DOHH2 (cell line): ENCODE results near the gene MALT1.
"Not testable (repeated sequence)": the region's sequence is repeated elsewhere in the genome, so short reads cannot be mapped to it uniquely, and the experiment has no call there.

Experiments
- H3F3A ChIP-seq: fragments of 200-600 bp; sonication (generic), shearing (Covaris generic); 2 replicates; pipeline ENCODE4 v1.6.0; 2016; ENCODE audit warnings: antibody characterized with exemption, mild to moderate bottlenecking; ENCODE audit not compliant: control insufficient read depth, insufficient read depth
- H3K27ac ChIP-seq: fragments of 200-600 bp; sonication (generic); 2 replicates; pipeline ENCODE4 v1.5.1; 2014; ENCODE audit warnings: low read depth, mild to moderate bottlenecking, low read length, moderate library complexity
- H3K27me3 ChIP-seq: fragments of 200-600 bp; sonication (generic); 2 replicates; pipeline ENCODE4 v1.6.1; 2014; ENCODE audit warnings: mild to moderate bottlenecking, low read length, mixed read lengths; ENCODE audit not compliant: control insufficient read depth
- H3K36me3 ChIP-seq: fragments of 200-600 bp; sonication (generic); 2 replicates; pipeline ENCODE4 v1.6.1; 2014; ENCODE audit warnings: mild to moderate bottlenecking, low read length, moderate library complexity, mixed read lengths; ENCODE audit not compliant: control insufficient read depth
- H3K4me1 ChIP-seq: fragments of 200-600 bp; sonication (generic); 2 replicates; pipeline ENCODE4 v1.6.1; 2014; ENCODE audit warnings: mild to moderate bottlenecking, low read length, mixed read lengths; ENCODE audit not compliant: control insufficient read depth
- H3K4me2 ChIP-seq: fragments of 200-600 bp; sonication (generic); 2 replicates; pipeline ENCODE4 v1.6.0; 2014; ENCODE audit warnings: mild to moderate bottlenecking, low read length, moderate library complexity
- H3K4me3 ChIP-seq: fragments of 200-600 bp; sonication (generic); 2 replicates; pipeline ENCODE4 v1.5.1; 2014; ENCODE audit warnings: mild to moderate bottlenecking, low read length, mixed read lengths
- H3K79me2 ChIP-seq: fragments of 200-600 bp; sonication (generic); 2 replicates; pipeline ENCODE4 v1.6.1; 2014; ENCODE audit warnings: mild to moderate bottlenecking, low read length, mixed read lengths; ENCODE audit not compliant: control insufficient read depth
- H3K9me2 ChIP-seq: fragments of 200-600 bp; sonication (generic); replicated peaks from 2 replicates; pipeline ENCODE4 v1.6.1; 2014; ENCODE audit warnings: mild to moderate bottlenecking, low read length, mixed read lengths; ENCODE audit not compliant: control insufficient read depth
- H3K9me3 ChIP-seq: fragments of 200-600 bp; sonication (generic); 2 replicates; pipeline ENCODE4 v1.6.1; 2014; ENCODE audit warnings: antibody characterized with exemption, low read length, mixed read lengths; ENCODE audit not compliant: control insufficient read depth, insufficient read depth
- H4K20me1 ChIP-seq: fragments of 200-600 bp; sonication (generic); 2 replicates; pipeline ENCODE4 v1.6.0; 2014; ENCODE audit warnings: low read depth, mild to moderate bottlenecking, antibody characterized with exemption, low read length, moderate library complexity; ENCODE audit not compliant: control insufficient read depth, insufficient read depth
- EZH2phosphoT487 ChIP-seq: fragments of 200-600 bp; sonication (generic); IDR thresholded peaks from 2 replicates; pipeline ENCODE4 v1.6.1; 2017; ENCODE audit warnings: borderline replicate concordance, mild to moderate bottlenecking, antibody characterized with exemption, low read length, moderate library complexity, mixed read lengths
- TF ChIP-seq, protein P1 (sequence below): fragments of 200-600 bp; sonication (generic); IDR thresholded peaks from one replicate; pipeline ENCODE4 v1.5.1; 2014; ENCODE audit warnings: antibody characterized with exemption, mild to moderate bottlenecking, low read depth, low read length; ENCODE audit not compliant: poor library complexity, severe bottlenecking

MALT1 gene

DNA sequence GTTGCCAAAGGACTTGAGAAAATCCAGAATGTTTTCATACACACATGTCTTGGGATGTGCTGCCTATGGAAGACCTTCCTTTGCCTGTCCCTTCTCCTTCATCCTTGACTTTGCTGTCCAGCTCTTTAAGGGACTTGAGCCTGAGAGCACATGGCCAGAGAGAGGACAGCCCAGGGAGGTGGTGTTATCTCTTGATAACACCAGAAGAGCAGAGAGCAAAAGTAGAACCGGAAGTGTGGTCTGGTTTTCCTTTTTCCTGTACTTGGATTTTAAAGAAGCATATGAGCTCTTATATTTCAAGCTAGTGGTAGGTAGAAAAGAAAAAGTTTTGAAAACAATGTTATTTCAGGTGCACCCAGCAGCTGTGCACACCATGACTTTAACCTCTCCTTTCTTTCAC lies 99.3 kb downstream of the MALT1 start:
- H3K9me3 ChIP-seq, result no peaks in the 10 kb centered on the region
- no peaks in the 10 kb centered on the region for H3K9me2 ChIP-seq
- peaks cover 13% of the 10 kb centered on the region for H3K4me1 ChIP-seq
- H3K79me2 ChIP-seq, result no peaks in the 10 kb centered on the region
- TF ChIP-seq, protein P1, sequence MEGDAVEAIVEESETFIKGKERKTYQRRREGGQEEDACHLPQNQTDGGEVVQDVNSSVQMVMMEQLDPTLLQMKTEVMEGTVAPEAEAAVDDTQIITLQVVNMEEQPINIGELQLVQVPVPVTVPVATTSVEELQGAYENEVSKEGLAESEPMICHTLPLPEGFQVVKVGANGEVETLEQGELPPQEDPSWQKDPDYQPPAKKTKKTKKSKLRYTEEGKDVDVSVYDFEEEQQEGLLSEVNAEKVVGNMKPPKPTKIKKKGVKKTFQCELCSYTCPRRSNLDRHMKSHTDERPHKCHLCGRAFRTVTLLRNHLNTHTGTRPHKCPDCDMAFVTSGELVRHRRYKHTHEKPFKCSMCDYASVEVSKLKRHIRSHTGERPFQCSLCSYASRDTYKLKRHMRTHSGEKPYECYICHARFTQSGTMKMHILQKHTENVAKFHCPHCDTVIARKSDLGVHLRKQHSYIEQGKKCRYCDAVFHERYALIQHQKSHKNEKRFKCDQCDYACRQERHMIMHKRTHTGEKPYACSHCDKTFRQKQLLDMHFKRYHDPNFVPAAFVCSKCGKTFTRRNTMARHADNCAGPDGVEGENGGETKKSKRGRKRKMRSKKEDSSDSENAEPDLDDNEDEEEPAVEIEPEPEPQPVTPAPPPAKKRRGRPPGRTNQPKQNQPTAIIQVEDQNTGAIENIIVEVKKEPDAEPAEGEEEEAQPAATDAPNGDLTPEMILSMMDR, result no peak
- TF ChIP-seq EZH2phosphoT487, result no peak
- H3K36me3 ChIP-seq, result no peaks in the 10 kb centered on the region
- no peak overlapping the region for H3K4me2 ChIP-seq
- no peaks in the 10 kb centered on the region for H4K20me1 ChIP-seq
- H3F3A ChIP-seq, result no peaks in the 10 kb centered on the region
- H3K27me3 ChIP-seq, result peaks cover 28% of the 10 kb centered on the region
- no peak overlapping the region for H3K27ac ChIP-seq
- no peak overlapping the region for H3K4me3 ChIP-seq

- Histone ChIP-seq H3K4me2 (no peak overlapping the region), H3K9me2 (no peaks in the 10 kb centered on the region), H3K9me3 (no peaks in the 10 kb centered on the region), H3K4me1 (peaks cover 13% of the 10 kb centered on the region), H3K36me3 (no peaks in the 10 kb centered on the region), H3K27ac (no peak overlapping the region), H3K4me3 (no peak overlapping the region), H4K20me1 (no peaks in the 10 kb centered on the region), H3F3A (no peaks in the 10 kb centered on the region), H3K79me2 (no peaks in the 10 kb centered on the region), H3K27me3 (peaks cover 16% of the 10 kb centered on the region)
- no peak for TF ChIP-seq EZH2phosphoT487
- TF ChIP-seq, protein P1, result no peak
Observed at GRCh38 chr18:58772161-58772560, 100.9 kb downstream of the MALT1 start.

DNA sequence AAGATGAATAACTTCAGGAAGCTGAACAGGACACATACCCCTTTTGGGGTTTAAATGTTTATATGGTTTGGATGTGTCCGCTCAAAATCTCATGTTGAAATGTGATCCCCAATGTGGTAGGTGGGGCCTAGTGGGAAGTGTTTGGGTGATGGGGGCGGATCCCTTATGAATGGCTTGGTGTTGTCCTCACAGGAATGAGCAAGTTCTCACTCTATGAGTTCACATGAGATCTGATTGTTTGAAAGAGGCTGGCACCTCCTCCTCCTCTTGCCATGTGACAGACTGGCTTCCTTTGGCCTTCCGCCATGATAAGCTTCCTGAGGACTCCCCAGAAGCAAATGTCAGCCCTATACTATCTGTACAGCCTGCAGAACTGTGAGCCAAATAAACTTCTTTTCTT lies 104.8 kb downstream of the MALT1 start:
- no peaks in the 10 kb centered on the region; the same call in 1 of the 2 replicates for H3K27me3 ChIP-seq
- H3K4me2 ChIP-seq, result no peak overlapping the region
- H3K36me3 ChIP-seq, result no peaks in the 10 kb centered on the region
- H3K9me3 ChIP-seq, result no peaks in the 10 kb centered on the region
- no peaks in the 10 kb centered on the region for H4K20me1 ChIP-seq
- H3K9me2 ChIP-seq, result no peaks in the 10 kb centered on the region
- no peak overlapping the region for H3K27ac ChIP-seq
- H3K4me3 ChIP-seq, result no peak overlapping the region
- H3K79me2 ChIP-seq, result no peaks in the 10 kb centered on the region
- H3F3A ChIP-seq, result no peaks in the 10 kb centered on the region
- no peak for TF ChIP-seq EZH2phosphoT487
- TF ChIP-seq, protein P1, result no peak
- no peaks in the 10 kb centered on the region for H3K4me1 ChIP-seq

DNA sequence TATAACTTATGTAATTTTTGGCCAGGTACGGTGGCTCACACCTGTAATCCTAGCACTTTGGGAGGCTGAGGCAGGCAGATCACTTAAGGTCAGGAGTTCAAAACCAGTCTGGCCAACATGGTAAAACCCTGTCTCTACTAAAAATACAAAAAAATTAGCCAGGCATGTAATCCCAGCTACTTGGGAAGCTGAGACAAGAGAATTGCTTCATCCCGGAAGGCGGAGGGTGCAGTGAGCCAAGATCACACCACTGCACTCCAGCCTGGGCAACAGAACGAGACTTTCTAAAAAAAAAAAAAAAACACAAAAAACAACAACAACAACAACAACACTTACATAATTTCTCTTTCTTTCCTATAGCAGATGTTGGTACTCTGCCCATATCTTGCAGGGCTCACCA lies 105.3 kb downstream of the MALT1 start:
- H3K9me3 ChIP-seq, H3K4me1 ChIP-seq, H3K4me3 ChIP-seq, H3F3A ChIP-seq, H4K20me1 ChIP-seq, H3K27ac ChIP-seq, H3K36me3 ChIP-seq, H3K27me3 ChIP-seq, H3K4me2 ChIP-seq, H3K79me2 ChIP-seq, H3K9me2 ChIP-seq: not testable (repeated sequence)
